NCI-H2227 treated with DMSO at 0.1 percent for 48 hours (cell line): Measurements from ENCODE around the gene NEU1.
"Not testable (repeated sequence)": the region's sequence is repeated elsewhere in the genome, so short reads cannot be mapped to it uniquely, and the experiment has no call there.

Source experiments
- DNase-seq: peaks from one replicate; lab custom pipeline; 2025; lab: John Stamatoyannopoulos, UW

The NEU1 gene

GRCh38 chr6:31817929-31818511, 44.6 kb downstream of the NEU1 start:
- DNase-seq = not testable (repeated sequence)

GRCh38 chr6:31817133-31817928, 45.3 kb downstream of the NEU1 start:
- not testable (repeated sequence) for DNase-seq

- peak; percentile 100 for DNase-seq
Observed at GRCh38 chr6:31815025-31815838, 47.4 kb downstream of the NEU1 start, which contains the start of the genes HSPA1A and HSPA1L. TSS of gene HSPA1A (plus strand) at chr6:31815543. CDS start at chr6:31815757, 214 bp downstream. TSS of gene HSPA1L (minus strand) at chr6:31815283. CDS start at chr6:31811972, 3,311 bp downstream.

GRCh38 chr6:31814677-31815024, 48.0 kb downstream of the NEU1 start:
- peak; percentile 95 for DNase-seq

GRCh38 chr6:31813465-31813849, 49.2 kb downstream of the NEU1 start:
- no peak for DNase-seq

GRCh38 chr6:31811645-31812044, 51.0 kb downstream of the NEU1 start:
- no peak for DNase-seq

- not testable (repeated sequence) for DNase-seq
Observed at GRCh38 chr6:31808599-31808998, 54.0 kb downstream of the NEU1 start.
